SK-N-SH (cell line): ENCODE results near the gene THADA. TPM values are rescaled to one million over a fixed set of nuclear protein-coding genes. Genes with fewer than 3 reads are reported as not detected.

ENCODE experiments used
- CTCF ChIA-PET: fragments of 300-600, 350-600 bp; formaldehyde crosslinking; extraction: SDS; loops from one replicate; lab custom pipeline; 2021; lab: Yijun Ruan, JAX
- POLR2A ChIA-PET: fragments of 350-600 bp; sonication (Branson Sonifier 250); formaldehyde crosslinking; extraction: SDS; loops from one replicate; lab custom pipeline; 2020; ENCODE audit warnings: antibody characterized with exemption, inconsistent platforms; lab: Yijun Ruan, JAX
- DNase-seq: peaks from one replicate; pipeline ENCODE4 v3.0.0; 2012
- H2AFZ ChIP-seq: fragments of 200-600 bp; sonication (generic); 2 replicates; pipeline ENCODE4 v1.8.1; 2016; ENCODE audit warnings: antibody characterized with exemption, mild to moderate bottlenecking, low read depth
- H3F3A ChIP-seq: fragments of 200-600 bp; sonication (generic); replicated peaks from 2 replicates; pipeline ENCODE3; 2016; ENCODE audit warnings: antibody characterized with exemption, mild to moderate bottlenecking; ENCODE audit not compliant: insufficient read depth
- H3K27ac ChIP-seq, 2 experiments: fragments of 200-500 bp in 1 of 2; fragments of 200-600 bp in 1 of 2; sonication (Bioruptor generic) in 1 of 2; sonication (generic), shearing (Covaris generic) in 1 of 2; 2 replicates each; pipeline versions ENCODE4 v1.5.1 to v1.6.1; 2014 to 2016; ENCODE audit warnings: low read depth in 2 of 2, inconsistent platforms in 1 of 2, low read length in 1 of 2, mild to moderate bottlenecking in 1 of 2, mixed read lengths in 1 of 2
- H3K27me3 ChIP-seq: fragments of 200-600 bp; sonication (generic), shearing (Covaris generic); 2 replicates; pipeline ENCODE4 v1.6.1; 2016; ENCODE audit warnings: mixed run types; ENCODE audit not compliant: insufficient read depth
- H3K36me3 ChIP-seq, 2 experiments: fragments of 200-500 bp in 1 of 2; fragments of 200-600 bp in 1 of 2; sonication (Bioruptor generic) in 1 of 2; sonication (generic) in 1 of 2; replicated peaks in 1 of 2; 2 replicates each; pipeline versions ENCODE3 to v1.5.1; 2014 to 2016; ENCODE audit warnings: low read length in 1 of 2, mild to moderate bottlenecking in 1 of 2; ENCODE audit not compliant: insufficient read depth in 2 of 2, control insufficient read depth in 1 of 2
- H3K4me1 ChIP-seq, 2 experiments: fragments of 200-500 bp in 1 of 2; fragments of 200-600 bp in 1 of 2; sonication (Bioruptor generic) in 1 of 2; sonication (generic), shearing (Covaris generic) in 1 of 2; 2 replicates each; pipeline versions ENCODE4 v1.5.1 to v1.6.1; 2014 to 2016; ENCODE audit warnings: low read depth in 1 of 2, low read length in 1 of 2, mixed run types in 1 of 2; ENCODE audit not compliant: insufficient read depth in 2 of 2, control insufficient read depth in 1 of 2
- H3K4me2 ChIP-seq: fragments of 200-600 bp; sonication (generic), shearing (Covaris generic); 2 replicates; pipeline ENCODE4 v1.6.1; 2017; ENCODE audit warnings: mixed run types
- H3K4me3 ChIP-seq, 2 experiments: fragments of 200-500 bp in 1 of 2; fragments of 200-600 bp in 1 of 2; sonication (Bioruptor generic) in 1 of 2; sonication (generic), shearing (Covaris generic) in 1 of 2; 2 replicates each; pipeline versions ENCODE4 v1.5.1 to v1.8.1; 2014 to 2016; ENCODE audit warnings: low read depth in 2 of 2, inconsistent platforms in 1 of 2, low read length in 1 of 2, mild to moderate bottlenecking in 1 of 2, mixed read lengths in 1 of 2, moderate library complexity in 1 of 2
- H3K79me2 ChIP-seq: fragments of 200-600 bp; sonication (generic); 2 replicates; pipeline ENCODE4 v1.8.1; 2017; ENCODE audit warnings: mild to moderate bottlenecking; ENCODE audit not compliant: insufficient read depth
- H3K9ac ChIP-seq: fragments of 200-600 bp; sonication (generic); 2 replicates; pipeline ENCODE4 v1.6.1; 2017; ENCODE audit warnings: mixed run types
- H3K9me2 ChIP-seq: fragments of 200-600 bp; sonication (generic); 2 replicates; pipeline ENCODE4 v1.6.1; 2017; ENCODE audit warnings: mixed run types
- H3K9me3 ChIP-seq: fragments of 200-600 bp; sonication (generic); 2 replicates; pipeline ENCODE4 v1.6.1; 2017; ENCODE audit warnings: mixed run types, mild to moderate bottlenecking, moderate library complexity
- H4K20me1 ChIP-seq: fragments of 200-600 bp; sonication (generic); 2 replicates; pipeline ENCODE4 v1.6.1; 2017; ENCODE audit warnings: mild to moderate bottlenecking, mixed run types; ENCODE audit not compliant: insufficient read depth
- ELF1 ChIP-seq: IDR thresholded peaks from 2 replicates; pipeline ENCODE4 v1.4.0; 2012
- EP300 ChIP-seq, 2 experiments: IDR thresholded peaks; 2 replicates each; pipeline versions ENCODE4 v1.4.0 to v1.6.1; 2012; ENCODE audit warnings: borderline replicate concordance in 1 of 2, low read depth in 1 of 2, low read length in 1 of 2
- FOXM1 ChIP-seq: IDR thresholded peaks from 2 replicates; pipeline ENCODE4 v1.4.0; 2012; ENCODE audit warnings: low read depth, mild to moderate bottlenecking
- MEF2A ChIP-seq: IDR thresholded peaks from 2 replicates; pipeline ENCODE4 v1.4.0; 2012; ENCODE audit warnings: low read depth, borderline replicate concordance
- NRF1 ChIP-seq: IDR thresholded peaks from 2 replicates; pipeline ENCODE4 v1.6.1; 2012; ENCODE audit warnings: low read depth, mild to moderate bottlenecking, low read length
- PBX3 ChIP-seq: IDR thresholded peaks from 2 replicates; pipeline ENCODE4; 2012
- RCOR1 ChIP-seq: fragments of 150-350 bp; IDR thresholded peaks from 2 replicates; pipeline ENCODE4 v1.6.1; 2017; ENCODE audit warnings: antibody characterized with exemption, low read length
- REST ChIP-seq: IDR thresholded peaks from 2 replicates; pipeline ENCODE4 v1.6.1; 2012; ENCODE audit warnings: mild to moderate bottlenecking, low read depth, low read length, moderate library complexity
- SIN3A ChIP-seq: IDR thresholded peaks from 2 replicates; pipeline ENCODE4 v1.6.1; 2012; ENCODE audit warnings: low read depth, mild to moderate bottlenecking, low read length, moderate library complexity, borderline replicate concordance
- TCF12 ChIP-seq: IDR thresholded peaks from 2 replicates; pipeline ENCODE4 v1.4.0; 2012
- YY1 ChIP-seq: IDR thresholded peaks from 2 replicates; pipeline ENCODE4 v1.4.0; 2012; ENCODE audit warnings: low read depth, mild to moderate bottlenecking
- ZBTB33 ChIP-seq: IDR thresholded peaks from 2 replicates; pipeline ENCODE4 v1.4.0; 2012; ENCODE audit warnings: low read depth, borderline replicate concordance
- WGBS: methylation state at CpG from one replicate; pipeline ENCODE4 v1.1.6; 2017; ENCODE audit warnings: low lambda C conversion rate; 5-methylcytosine and 5-hydroxymethylcytosine counted together
- polyA plus RNA-seq, 3 experiments: library from polyadenylated mRNA; depleted of rRNA; stranded (reverse); fragments of >200 nt; gene quantifications; 2 replicates each; pipeline ENCODE4 v1.2.3, GENCODE V29; 2012

The THADA gene
- polyA plus RNA-seq, 1 of the 3 experiments (the other 2 are of a cell fraction) = 25.6 TPM

- no peaks in the 10 kb centered on the region for H3K9me3 ChIP-seq
- no peak overlapping the region for H3K9ac ChIP-seq
- no peaks in the 10 kb centered on the region for H3K27me3 ChIP-seq
- H3K4me1 ChIP-seq = peaks cover 0 to 6% of the 10 kb centered on the region in 2 experiments; a peak in 2 of 4 replicates
- WGBS = 71% methylated on average over 4 of the region's 4 CpGs
- H3K36me3 ChIP-seq = peaks cover 5 to 7% of the 10 kb centered on the region in 2 experiments
- ChIA-PET CTCF (interaction anchor here (0.7 to 3.9 kb wide), 10 partner anchors 12 to 496 kb away, joined by 3 to 13 read pairs (median 4); no protein-coding TSS in a partner anchor), POLR2A (no interaction called here)
- H4K20me1 ChIP-seq = no peaks in the 10 kb centered on the region
- H3K9me2 ChIP-seq = no peaks in the 10 kb centered on the region
- H3K27ac ChIP-seq = peak overlapping the region in 1 of 2 experiments; percentile 26; a peak in 2 of 4 replicates
- H3K4me3 ChIP-seq = no peak overlapping the region
- TF ChIP-seq SIN3A (no peak), FOXM1 (no peak), ELF1 (no peak), NRF1 (no peak), MEF2A (no peak), REST (no peak), ZBTB33 (no peak), PBX3 (no peak), RCOR1 (no peak), EP300 (IDR thresholded peaks at IDR 0.05; ENCODE audit: borderline replicate concordance in 1 of 2, low read depth in 1 of 2, low read length in 1 of 2) (no peak), TCF12 (no peak), YY1 (no peak)
- no peak for DNase-seq
- H2AFZ ChIP-seq = no peak overlapping the region
- H3K79me2 ChIP-seq = no peaks in the 10 kb centered on the region
- peaks cover 12% of the 10 kb centered on the region for H3F3A ChIP-seq
- no peak overlapping the region for H3K4me2 ChIP-seq
Measured at GRCh38 chr2:43443282-43443681, 152.6 kb downstream of the THADA start.
